Measurements from ENCODE around the gene TBC1D8. TPM values are rescaled to one million over a fixed set of nuclear protein-coding genes. Genes with fewer than 3 reads are reported as not detected.

Gene TBC1D8
- total RNA-seq, 1 experiment from 2014 or later = 5.1 TPM

DNA sequence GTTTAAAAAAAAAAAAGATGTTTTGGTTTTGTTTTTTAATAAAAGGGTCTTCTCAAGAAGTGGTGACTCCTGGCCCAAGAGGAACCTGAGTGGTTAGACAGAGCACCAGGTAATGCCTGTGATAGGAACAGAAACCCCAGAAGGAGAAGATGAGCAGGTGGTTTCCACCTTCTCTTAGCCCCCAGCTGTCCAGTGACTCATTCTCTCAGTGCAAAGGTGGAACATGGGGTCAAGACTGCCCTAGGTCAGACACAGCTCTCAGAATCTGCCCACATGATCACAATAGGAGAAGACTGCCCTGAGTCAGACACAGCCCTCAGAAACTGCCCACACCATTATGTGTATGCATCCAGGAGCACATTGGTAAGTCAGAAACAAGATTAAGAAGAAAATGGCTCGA lies 61.8 kb downstream of the TBC1D8 start:
- no TSS peak for BruUV-seq (replicated peaks)
- intact Hi-C loops (cut with micrococcal nuclease; ENCODE audit: unreplicated experiment) = no loop called here
- H3K27ac ChIP-seq (ENCODE audit: low read depth, low read length, poor library complexity, severe bottlenecking) = no peak overlapping the region
- TF ChIP-seq EZH2 (IDR thresholded peaks at IDR 0.05; ENCODE audit: borderline replicate concordance, low read depth, low read length, poor library complexity, severe bottlenecking) (no peak), CTCF (conservative IDR thresholded peaks at IDR 0.05; ENCODE audit: low read depth, low read length) (no peak)
- no peaks in the 10 kb centered on the region for H3K9me3 ChIP-seq (ENCODE audit: low read depth, low read length, poor library complexity, severe bottlenecking)
- H3K27me3 ChIP-seq (replicated peaks; ENCODE audit: insufficient read depth, low read depth, low read length, poor library complexity) = no peaks in the 10 kb centered on the region
- H3K36me3 ChIP-seq (ENCODE audit: insufficient read depth, low read length, poor library complexity, severe bottlenecking) = no peaks in the 10 kb centered on the region
- no peak for DNase-seq (ENCODE audit: low spot score)
- no peaks in the 10 kb centered on the region for H3K4me1 ChIP-seq (ENCODE audit: insufficient read depth, low read length, poor library complexity, severe bottlenecking)
- ChIA-PET CTCF (no interaction called here), POLR2A (ENCODE audit: low non-redundant PET) (no interaction called here)
- H3K4me3 ChIP-seq (ENCODE audit: low read depth, low read length, poor library complexity, severe bottlenecking) = no peak overlapping the region

DNA sequence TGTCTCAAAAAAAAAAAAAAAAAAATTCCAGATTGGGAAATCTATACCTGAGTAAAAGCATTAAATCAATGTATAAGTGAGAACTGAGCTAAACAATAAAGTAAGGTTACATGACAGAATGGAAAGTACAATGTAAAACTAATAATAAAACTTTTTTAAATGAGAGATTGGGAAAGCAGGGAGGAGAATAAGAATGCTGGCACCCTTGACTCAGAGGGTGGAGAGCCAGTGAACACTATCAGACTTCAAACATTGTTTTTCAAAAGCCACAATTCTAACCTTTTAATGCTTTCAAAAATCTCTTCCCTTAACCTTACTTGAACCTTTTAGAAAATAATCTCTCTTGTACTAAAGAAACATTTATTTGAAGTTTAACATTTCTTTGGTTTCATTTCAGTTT lies 63.5 kb downstream of the TBC1D8 start:
- POLR2A ChIA-PET (ENCODE audit: low non-redundant PET) = no interaction called here
- CTCF ChIA-PET = no interaction called here
- Histone ChIP-seq H3K4me3 (ENCODE audit: low read depth, low read length, poor library complexity, severe bottlenecking) (no peak overlapping the region), H3K4me1 (ENCODE audit: insufficient read depth, low read length, poor library complexity, severe bottlenecking) (no peaks in the 10 kb centered on the region), H3K9me3 (ENCODE audit: low read depth, low read length, poor library complexity, severe bottlenecking) (no peaks in the 10 kb centered on the region), H3K27ac (ENCODE audit: low read depth, low read length, poor library complexity, severe bottlenecking) (no peak overlapping the region), H3K27me3 (replicated peaks; ENCODE audit: insufficient read depth, low read depth, low read length, poor library complexity) (no peaks in the 10 kb centered on the region), H3K36me3 (ENCODE audit: insufficient read depth, low read length, poor library complexity, severe bottlenecking) (no peaks in the 10 kb centered on the region)
- intact Hi-C loops (cut with micrococcal nuclease; ENCODE audit: unreplicated experiment) = no loop called here
- BruUV-seq (replicated peaks) = no TSS peak
- no peak for DNase-seq (ENCODE audit: low spot score)
- no peak for TF ChIP-seq CTCF (conservative IDR thresholded peaks at IDR 0.05; ENCODE audit: low read depth, low read length)
- TF ChIP-seq EZH2 (IDR thresholded peaks at IDR 0.05; ENCODE audit: borderline replicate concordance, low read depth, low read length, poor library complexity, severe bottlenecking) = no peak

GRCh38 chr2:101083613-101084012 lies 67.6 kb downstream of the TBC1D8 start:
- ChIA-PET CTCF (no interaction called here), POLR2A (ENCODE audit: low non-redundant PET) (no interaction called here)
- BruUV-seq (replicated peaks) = no TSS peak
- intact Hi-C loops (cut with micrococcal nuclease; ENCODE audit: unreplicated experiment) = no loop called here
- Histone ChIP-seq H3K27ac (ENCODE audit: low read depth, low read length, poor library complexity, severe bottlenecking) (no peak overlapping the region), H3K9me3 (ENCODE audit: low read depth, low read length, poor library complexity, severe bottlenecking) (no peaks in the 10 kb centered on the region), H3K4me1 (ENCODE audit: insufficient read depth, low read length, poor library complexity, severe bottlenecking) (no peaks in the 10 kb centered on the region), H3K4me3 (ENCODE audit: low read depth, low read length, poor library complexity, severe bottlenecking) (no peak overlapping the region), H3K36me3 (ENCODE audit: insufficient read depth, low read length, poor library complexity, severe bottlenecking) (no peaks in the 10 kb centered on the region), H3K27me3 (replicated peaks; ENCODE audit: insufficient read depth, low read depth, low read length, poor library complexity) (no peaks in the 10 kb centered on the region)
- no peak for TF ChIP-seq EZH2 (IDR thresholded peaks at IDR 0.05; ENCODE audit: borderline replicate concordance, low read depth, low read length, poor library complexity, severe bottlenecking)
- no peak for TF ChIP-seq CTCF (conservative IDR thresholded peaks at IDR 0.05; ENCODE audit: low read depth, low read length)
- no peak for DNase-seq (ENCODE audit: low spot score)

Data from A673 (cell line).